ENCODE data around the gene DLL3. TPM values are rescaled to one million over a fixed set of nuclear protein-coding genes. Genes with fewer than 3 reads are reported as not detected.

Gene DLL3
- total RNA-seq, 1 experiment from 2014 or later = 16.4 TPM

DNA sequence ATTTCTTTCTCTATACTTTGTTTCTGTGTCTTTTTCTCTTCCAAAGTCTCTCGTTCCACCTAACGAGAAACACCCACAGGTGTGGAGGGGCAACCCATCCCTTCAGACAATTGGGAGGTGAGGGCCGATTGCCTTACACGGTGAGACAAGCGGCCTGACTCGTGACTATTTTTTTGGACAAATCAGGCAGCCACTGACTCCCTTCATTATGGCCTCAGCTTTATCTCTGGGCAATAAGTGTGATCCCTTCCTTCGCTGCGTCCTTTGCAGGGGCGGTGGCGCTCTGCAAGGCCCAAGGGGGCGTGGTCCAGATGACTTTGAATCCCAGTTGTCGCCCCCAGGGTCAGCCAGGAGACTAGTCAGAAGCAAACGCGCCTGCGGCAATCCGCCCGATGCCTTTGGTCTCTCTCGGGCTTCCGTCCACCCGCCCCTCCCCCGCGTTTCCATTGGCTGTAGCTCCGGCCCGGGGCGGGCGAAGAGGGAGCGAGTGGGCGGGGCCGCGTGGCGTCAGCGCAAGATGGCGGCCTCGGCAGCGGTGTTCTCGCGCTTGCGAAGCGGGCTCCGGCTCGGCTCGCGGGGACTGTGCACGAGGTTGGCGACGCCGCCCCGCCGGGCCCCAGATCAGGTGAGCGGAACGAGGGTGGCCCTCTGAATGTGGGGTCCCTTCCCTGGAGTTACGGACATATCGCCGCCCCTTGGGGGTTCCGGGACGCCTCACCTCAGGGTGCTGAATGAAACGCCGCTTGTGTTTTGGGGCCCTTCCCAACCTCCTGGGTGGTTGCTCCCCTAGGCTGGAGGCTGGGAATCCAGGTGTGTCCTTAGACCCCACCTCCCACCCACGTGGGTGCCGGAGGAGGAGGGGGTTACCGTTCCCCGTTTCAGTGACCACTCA is 18.2 kb upstream of the DLL3 start, which contains the start of gene TIMM50 (continued):
- TF ChIP-seq, protein P1, sequence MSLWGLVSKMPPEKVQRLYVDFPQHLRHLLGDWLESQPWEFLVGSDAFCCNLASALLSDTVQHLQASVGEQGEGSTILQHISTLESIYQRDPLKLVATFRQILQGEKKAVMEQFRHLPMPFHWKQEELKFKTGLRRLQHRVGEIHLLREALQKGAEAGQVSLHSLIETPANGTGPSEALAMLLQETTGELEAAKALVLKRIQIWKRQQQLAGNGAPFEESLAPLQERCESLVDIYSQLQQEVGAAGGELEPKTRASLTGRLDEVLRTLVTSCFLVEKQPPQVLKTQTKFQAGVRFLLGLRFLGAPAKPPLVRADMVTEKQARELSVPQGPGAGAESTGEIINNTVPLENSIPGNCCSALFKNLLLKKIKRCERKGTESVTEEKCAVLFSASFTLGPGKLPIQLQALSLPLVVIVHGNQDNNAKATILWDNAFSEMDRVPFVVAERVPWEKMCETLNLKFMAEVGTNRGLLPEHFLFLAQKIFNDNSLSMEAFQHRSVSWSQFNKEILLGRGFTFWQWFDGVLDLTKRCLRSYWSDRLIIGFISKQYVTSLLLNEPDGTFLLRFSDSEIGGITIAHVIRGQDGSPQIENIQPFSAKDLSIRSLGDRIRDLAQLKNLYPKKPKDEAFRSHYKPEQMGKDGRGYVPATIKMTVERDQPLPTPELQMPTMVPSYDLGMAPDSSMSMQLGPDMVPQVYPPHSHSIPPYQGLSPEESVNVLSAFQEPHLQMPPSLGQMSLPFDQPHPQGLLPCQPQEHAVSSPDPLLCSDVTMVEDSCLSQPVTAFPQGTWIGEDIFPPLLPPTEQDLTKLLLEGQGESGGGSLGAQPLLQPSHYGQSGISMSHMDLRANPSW (CRISPR knock-in tag; conservative IDR thresholded peaks at IDR 0.05; ENCODE audit: low read depth) = no peak
- TF ChIP-seq, protein P2, sequence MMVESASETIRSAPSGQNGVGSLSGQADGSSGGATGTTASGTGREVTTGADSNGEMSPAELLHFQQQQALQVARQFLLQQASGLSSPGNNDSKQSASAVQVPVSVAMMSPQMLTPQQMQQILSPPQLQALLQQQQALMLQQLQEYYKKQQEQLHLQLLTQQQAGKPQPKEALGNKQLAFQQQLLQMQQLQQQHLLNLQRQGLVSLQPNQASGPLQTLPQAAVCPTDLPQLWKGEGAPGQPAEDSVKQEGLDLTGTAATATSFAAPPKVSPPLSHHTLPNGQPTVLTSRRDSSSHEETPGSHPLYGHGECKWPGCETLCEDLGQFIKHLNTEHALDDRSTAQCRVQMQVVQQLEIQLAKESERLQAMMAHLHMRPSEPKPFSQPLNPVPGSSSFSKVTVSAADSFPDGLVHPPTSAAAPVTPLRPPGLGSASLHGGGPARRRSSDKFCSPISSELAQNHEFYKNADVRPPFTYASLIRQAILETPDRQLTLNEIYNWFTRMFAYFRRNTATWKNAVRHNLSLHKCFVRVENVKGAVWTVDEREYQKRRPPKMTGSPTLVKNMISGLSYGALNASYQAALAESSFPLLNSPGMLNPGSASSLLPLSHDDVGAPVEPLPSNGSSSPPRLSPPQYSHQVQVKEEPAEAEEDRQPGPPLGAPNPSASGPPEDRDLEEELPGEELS (CRISPR knock-in tag; IDR thresholded peaks at IDR 0.05) = peak; percentile 75; the same call in 1 of the 2 replicates
- TF ChIP-seq, protein P3, sequence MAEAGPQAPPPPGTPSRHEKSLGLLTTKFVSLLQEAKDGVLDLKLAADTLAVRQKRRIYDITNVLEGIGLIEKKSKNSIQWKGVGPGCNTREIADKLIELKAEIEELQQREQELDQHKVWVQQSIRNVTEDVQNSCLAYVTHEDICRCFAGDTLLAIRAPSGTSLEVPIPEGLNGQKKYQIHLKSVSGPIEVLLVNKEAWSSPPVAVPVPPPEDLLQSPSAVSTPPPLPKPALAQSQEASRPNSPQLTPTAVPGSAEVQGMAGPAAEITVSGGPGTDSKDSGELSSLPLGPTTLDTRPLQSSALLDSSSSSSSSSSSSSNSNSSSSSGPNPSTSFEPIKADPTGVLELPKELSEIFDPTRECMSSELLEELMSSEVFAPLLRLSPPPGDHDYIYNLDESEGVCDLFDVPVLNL (CRISPR knock-in tag; IDR thresholded peaks at IDR 0.05; ENCODE audit: borderline replicate concordance, low read depth) = no peak
- no peak for TF ChIP-seq GRHL2 (CRISPR knock-in tag; IDR thresholded peaks at IDR 0.05; ENCODE audit: insufficient replicate concordance, severe bottlenecking)
- TF ChIP-seq OVOL2 (CRISPR knock-in tag; IDR thresholded peaks at IDR 0.05; ENCODE audit: borderline replicate concordance) = no peak
- no peak for TF ChIP-seq CREB1 (CRISPR knock-in tag; IDR thresholded peaks at IDR 0.05)
- no peak for TF ChIP-seq FOXJ3 (CRISPR knock-in tag; IDR thresholded peaks at IDR 0.05; ENCODE audit: borderline replicate concordance)
- no peak for TF ChIP-seq TP53 (CRISPR knock-in tag; IDR thresholded peaks at IDR 0.05)
- TF ChIP-seq ETV6 (CRISPR knock-in tag; IDR thresholded peaks at IDR 0.05) = no peak
- TF ChIP-seq, protein P4, sequence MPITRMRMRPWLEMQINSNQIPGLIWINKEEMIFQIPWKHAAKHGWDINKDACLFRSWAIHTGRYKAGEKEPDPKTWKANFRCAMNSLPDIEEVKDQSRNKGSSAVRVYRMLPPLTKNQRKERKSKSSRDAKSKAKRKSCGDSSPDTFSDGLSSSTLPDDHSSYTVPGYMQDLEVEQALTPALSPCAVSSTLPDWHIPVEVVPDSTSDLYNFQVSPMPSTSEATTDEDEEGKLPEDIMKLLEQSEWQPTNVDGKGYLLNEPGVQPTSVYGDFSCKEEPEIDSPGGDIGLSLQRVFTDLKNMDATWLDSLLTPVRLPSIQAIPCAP (CRISPR knock-in tag; IDR thresholded peaks at IDR 0.05) = no peak
- TF ChIP-seq ZNF423 (CRISPR knock-in tag; IDR thresholded peaks at IDR 0.05) = peak; percentile 14; the same call in 1 of the 2 replicates
- no peak for TF ChIP-seq JAZF1 (CRISPR knock-in tag; IDR thresholded peaks at IDR 0.05)
- TF ChIP-seq, protein P5, sequence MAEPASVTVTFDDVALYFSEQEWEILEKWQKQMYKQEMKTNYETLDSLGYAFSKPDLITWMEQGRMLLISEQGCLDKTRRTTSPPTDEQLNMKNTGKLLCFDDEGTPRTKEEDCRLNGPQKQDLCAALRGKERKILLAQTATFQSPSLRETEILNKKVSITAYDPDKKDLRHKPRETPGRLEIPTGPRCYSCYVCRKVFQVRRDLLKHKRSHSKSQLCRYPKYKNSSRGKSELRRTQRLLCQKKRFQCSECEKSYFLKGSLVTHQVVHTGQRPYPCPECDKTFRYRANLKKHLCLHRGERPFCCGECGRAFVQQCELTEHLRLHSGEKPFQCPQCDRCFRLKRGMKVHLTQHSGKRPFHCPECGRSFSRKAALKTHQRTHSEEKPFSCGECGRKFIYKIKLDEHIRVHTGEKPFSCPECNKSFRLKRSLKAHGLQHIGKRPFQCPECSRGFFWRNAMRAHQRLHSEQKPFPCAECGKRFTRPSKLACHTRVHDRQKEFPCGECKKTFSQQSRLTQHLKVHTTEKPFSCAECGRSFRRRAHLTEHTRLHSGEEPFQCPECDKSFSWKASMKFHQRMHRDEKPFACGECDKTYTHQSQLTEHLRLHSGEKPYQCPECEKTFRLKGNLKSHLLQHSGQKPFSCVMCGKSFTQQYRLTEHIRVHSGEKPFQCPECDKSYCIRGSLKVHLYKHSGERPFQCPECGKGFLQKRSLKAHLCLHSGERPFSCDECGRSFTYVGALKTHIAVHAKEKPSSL (CRISPR knock-in tag; conservative IDR thresholded peaks at IDR 0.05) = no peak
- no peak for TF ChIP-seq RELA (CRISPR knock-in tag; IDR thresholded peaks at IDR 0.05; ENCODE audit: borderline replicate concordance)
- no peak for TF ChIP-seq EMX1 (CRISPR knock-in tag; IDR thresholded peaks at IDR 0.05)
- 0 out of 2 replicates have a peak, but pooled peaks have one; percentile 52 for TF ChIP-seq ZNF416 (CRISPR knock-in tag; IDR thresholded peaks at IDR 0.05)
- TF ChIP-seq, protein P6, sequence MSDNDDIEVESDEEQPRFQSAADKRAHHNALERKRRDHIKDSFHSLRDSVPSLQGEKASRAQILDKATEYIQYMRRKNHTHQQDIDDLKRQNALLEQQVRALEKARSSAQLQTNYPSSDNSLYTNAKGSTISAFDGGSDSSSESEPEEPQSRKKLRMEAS (CRISPR knock-in tag; IDR thresholded peaks at IDR 0.05) = peak; percentile 93
- peak; percentile 57; the same call in 1 of the 2 replicates for TF ChIP-seq ZNF317 (CRISPR knock-in tag; IDR thresholded peaks at IDR 0.05; ENCODE audit: borderline replicate concordance, low read depth)
- TF ChIP-seq ZNF671 (CRISPR knock-in tag; IDR thresholded peaks at IDR 0.05) = 0 out of 2 replicates have a peak, but pooled peaks have one; percentile 23
- TF ChIP-seq SP1 (CRISPR knock-in tag; conservative IDR thresholded peaks at IDR 0.05) = peak; percentile 100
- TF ChIP-seq, protein P7, sequence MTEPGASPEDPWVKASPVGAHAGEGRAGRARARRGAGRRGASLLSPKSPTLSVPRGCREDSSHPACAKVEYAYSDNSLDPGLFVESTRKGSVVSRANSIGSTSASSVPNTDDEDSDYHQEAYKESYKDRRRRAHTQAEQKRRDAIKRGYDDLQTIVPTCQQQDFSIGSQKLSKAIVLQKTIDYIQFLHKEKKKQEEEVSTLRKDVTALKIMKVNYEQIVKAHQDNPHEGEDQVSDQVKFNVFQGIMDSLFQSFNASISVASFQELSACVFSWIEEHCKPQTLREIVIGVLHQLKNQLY (CRISPR knock-in tag; IDR thresholded peaks at IDR 0.05) = 0 out of 2 replicates have a peak, but pooled peaks have one; percentile 58
- TF ChIP-seq, protein P8, sequence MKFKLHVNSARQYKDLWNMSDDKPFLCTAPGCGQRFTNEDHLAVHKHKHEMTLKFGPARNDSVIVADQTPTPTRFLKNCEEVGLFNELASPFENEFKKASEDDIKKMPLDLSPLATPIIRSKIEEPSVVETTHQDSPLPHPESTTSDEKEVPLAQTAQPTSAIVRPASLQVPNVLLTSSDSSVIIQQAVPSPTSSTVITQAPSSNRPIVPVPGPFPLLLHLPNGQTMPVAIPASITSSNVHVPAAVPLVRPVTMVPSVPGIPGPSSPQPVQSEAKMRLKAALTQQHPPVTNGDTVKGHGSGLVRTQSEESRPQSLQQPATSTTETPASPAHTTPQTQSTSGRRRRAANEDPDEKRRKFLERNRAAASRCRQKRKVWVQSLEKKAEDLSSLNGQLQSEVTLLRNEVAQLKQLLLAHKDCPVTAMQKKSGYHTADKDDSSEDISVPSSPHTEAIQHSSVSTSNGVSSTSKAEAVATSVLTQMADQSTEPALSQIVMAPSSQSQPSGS (CRISPR knock-in tag; IDR thresholded peaks at IDR 0.05; ENCODE audit: borderline replicate concordance, low read depth) = no peak
- TF ChIP-seq, protein P9, sequence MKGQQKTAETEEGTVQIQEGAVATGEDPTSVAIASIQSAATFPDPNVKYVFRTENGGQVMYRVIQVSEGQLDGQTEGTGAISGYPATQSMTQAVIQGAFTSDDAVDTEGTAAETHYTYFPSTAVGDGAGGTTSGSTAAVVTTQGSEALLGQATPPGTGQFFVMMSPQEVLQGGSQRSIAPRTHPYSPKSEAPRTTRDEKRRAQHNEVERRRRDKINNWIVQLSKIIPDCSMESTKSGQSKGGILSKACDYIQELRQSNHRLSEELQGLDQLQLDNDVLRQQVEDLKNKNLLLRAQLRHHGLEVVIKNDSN (CRISPR knock-in tag; IDR thresholded peaks at IDR 0.05) = peak; percentile 51
- no peak for TF ChIP-seq NFATC4 (CRISPR knock-in tag; IDR thresholded peaks at IDR 0.05)
- peak; percentile 53; the same call in 1 of the 2 replicates for TF ChIP-seq ZNF121 (CRISPR knock-in tag; IDR thresholded peaks at IDR 0.05)
- TF ChIP-seq CREM (CRISPR knock-in tag; IDR thresholded peaks at IDR 0.05) = peak; percentile 93

Data from WTC11 (cell line).